GM10266 (cell line): ENCODE results near the gene ZNF607.
A peak's percentile ranks its signal among the peaks of the same experiment; 100 is the strongest.

Experiments
- DNase-seq: peaks from one replicate; pipeline ENCODE4 v3.0.0; 2012; ENCODE audit errors: extremely low spot score
- TF ChIP-seq, protein P1 (sequence below): IDR thresholded peaks from 2 replicates; pipeline ENCODE4 v1.5.1; 2012; ENCODE audit warnings: mild to moderate bottlenecking, low read depth; ENCODE audit not compliant: control insufficient read depth, insufficient read depth; ENCODE audit errors: missing control alignments

Gene ZNF607

DNA sequence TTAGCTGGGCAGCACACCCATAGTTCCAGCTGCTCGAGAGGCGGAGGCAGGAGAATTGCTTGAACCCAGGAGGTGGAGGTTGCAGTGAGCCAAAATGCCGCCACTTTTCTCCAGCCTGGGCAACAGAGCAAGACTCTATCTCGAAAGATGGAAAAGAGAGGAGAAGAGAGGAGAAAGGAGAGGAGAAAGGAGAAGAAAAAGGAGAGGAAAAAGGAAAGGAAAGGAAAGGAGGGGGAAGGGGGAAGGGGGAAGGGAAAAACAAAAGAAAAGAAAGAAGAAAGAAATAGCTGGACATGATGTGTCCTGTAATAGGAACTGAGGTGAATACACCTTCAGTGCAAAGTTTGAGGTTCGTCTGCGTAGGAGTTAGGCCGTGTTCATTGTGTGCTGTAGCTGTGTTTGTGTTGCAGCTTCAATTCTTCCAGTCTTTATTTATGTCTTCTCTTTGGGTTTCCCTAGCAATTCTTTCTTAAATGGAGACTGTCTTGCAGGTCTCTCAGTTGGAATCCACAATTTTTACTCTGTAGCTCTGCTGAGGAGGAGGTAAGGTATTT lies 13.4 kb downstream of the ZNF607 start:
- TF ChIP-seq, protein P1, sequence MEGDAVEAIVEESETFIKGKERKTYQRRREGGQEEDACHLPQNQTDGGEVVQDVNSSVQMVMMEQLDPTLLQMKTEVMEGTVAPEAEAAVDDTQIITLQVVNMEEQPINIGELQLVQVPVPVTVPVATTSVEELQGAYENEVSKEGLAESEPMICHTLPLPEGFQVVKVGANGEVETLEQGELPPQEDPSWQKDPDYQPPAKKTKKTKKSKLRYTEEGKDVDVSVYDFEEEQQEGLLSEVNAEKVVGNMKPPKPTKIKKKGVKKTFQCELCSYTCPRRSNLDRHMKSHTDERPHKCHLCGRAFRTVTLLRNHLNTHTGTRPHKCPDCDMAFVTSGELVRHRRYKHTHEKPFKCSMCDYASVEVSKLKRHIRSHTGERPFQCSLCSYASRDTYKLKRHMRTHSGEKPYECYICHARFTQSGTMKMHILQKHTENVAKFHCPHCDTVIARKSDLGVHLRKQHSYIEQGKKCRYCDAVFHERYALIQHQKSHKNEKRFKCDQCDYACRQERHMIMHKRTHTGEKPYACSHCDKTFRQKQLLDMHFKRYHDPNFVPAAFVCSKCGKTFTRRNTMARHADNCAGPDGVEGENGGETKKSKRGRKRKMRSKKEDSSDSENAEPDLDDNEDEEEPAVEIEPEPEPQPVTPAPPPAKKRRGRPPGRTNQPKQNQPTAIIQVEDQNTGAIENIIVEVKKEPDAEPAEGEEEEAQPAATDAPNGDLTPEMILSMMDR: no peak
- no peak for DNase-seq

DNA sequence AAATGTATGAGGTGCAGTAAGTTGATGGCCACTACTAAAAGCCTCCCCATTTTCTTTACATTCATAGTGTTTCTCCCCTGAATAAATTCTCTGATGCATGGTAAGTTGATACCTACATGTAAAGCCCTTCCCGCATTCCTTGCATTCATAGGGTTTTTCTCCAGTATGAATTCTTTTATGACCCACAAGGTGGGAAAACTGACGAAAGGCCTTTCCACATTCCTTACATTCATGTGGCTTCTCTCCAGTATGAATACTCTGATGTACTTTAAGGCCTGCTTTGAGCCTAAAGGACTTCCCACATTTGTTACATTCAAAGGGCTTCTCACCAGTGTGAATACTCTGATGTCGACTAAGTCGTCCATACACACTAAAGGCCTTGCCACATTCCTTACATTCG lies 20.5 kb downstream of the ZNF607 start:
- no peak for DNase-seq
- TF ChIP-seq, protein P1: no peak

DNA sequence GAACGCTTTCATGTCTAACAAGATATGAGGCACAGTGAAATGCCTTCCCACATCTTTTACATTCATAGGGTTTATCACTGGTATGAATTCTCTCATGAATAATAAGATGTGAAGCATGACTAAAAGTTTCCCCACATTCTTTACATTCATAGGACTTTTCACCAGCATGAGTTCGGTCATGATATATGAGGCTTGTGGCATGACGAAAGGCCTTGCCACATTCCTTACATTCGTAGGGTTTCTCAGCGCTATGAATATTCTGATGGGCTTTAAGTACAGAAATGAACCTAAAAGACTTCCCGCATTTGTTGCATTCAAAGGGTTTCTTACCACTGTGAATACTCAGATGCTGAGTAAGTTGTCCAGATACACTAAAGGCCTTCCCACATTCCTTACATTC lies 21.3 kb downstream of the ZNF607 start:
- no peak for DNase-seq
- TF ChIP-seq, protein P1: no peak

DNA sequence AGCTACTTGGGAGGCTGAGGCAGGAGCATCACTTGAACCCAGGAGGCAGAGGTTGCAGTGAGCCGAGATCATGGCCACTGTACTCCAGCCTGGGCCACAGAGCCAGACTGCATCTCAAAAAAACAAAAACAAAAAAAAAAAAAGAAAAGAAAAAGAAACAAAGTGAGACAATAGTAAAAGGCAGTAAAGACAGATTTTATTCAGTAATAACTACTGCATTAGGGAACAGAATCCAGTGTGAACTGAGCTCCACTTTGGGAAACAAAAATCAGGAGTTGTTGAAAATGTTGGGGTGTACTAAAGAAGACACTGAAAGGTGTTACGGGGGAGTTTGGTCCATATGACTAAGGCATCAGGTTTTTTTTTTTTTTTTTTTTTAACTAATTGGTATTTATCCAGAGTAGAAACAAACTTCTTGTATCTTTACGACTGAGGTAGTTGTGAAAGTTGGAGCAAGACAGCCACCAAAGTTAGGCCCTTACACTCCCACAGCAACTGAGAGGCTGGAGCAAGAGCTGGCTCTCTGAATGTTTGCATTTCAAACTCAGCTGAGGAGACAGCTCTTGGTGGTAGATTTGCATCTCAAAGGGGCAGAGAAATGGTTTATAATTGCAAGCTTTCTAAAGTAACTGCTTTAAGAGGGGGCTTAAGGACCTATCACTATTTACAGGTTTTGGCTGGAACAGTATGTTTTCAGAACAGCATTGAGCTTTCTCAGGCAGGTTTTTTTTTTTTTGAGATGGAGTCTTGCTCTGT lies 24.2 kb downstream of the ZNF607 start:
- no peak for DNase-seq
- TF ChIP-seq, protein P1: no peak

DNA sequence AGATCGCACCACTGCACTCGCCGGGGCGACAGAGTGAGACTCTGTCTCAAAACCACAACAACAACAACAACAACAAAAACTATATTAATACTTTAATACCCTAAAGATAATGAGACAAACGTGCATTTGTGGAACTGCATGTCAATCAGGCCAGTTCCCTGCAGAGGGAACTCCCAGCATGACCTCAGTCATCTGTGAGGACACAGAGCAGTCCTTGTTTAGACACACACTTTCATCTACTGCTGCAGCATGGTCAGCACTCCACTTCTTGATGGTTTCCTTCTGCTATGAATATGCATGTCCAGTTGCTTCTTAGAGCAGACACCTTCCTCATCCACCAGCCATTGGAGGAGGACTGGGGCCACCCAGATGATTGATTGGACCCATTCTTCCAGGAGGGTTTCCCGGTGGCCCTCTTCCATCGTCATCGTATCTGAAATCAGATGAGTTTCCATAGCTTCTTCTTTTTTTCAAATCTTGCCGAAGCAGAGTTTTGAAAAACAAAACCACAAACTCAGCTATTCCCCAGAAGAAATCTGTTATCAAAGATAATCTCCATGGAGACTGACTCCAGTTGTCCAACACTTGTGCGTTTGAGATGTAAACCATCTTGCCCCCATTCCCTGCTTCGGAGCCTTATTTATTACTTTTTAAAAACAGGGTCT lies 26.5 kb downstream of the ZNF607 start:
- TF ChIP-seq, protein P1: no peak
- DNase-seq: no peak

DNA sequence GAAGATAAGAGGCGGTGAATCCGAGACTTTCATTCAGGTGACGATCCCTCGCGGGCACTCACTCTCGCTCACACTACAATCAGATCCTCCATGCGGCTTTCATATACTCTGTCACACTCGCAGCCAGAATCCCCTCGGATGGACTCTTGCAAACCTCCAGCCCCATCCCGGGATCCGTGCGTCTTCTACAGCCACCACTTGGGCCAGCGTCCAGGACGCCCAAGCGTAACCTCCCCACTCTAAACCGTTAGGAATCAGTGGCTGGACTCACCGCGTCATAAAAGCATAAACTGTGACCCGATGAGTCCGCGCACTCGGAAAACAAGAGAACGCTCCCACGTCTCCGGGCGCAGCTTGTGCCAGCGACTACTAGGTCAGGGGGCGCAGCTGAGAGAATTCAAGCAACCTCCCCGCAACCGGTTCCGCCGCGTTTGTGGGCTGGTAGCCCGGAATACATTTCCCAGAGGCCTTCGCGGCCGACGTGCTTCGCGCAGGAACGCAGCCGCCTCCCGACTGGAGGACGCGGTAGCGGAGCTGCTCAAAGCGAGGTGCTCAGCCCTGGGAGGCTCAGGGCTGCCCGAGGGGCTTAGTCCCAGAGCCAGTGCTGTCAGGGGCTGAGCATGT lies 27.6 kb downstream of the ZNF607 start:
- peak; percentile 42 for DNase-seq
- TF ChIP-seq, protein P1: no peak

DNA sequence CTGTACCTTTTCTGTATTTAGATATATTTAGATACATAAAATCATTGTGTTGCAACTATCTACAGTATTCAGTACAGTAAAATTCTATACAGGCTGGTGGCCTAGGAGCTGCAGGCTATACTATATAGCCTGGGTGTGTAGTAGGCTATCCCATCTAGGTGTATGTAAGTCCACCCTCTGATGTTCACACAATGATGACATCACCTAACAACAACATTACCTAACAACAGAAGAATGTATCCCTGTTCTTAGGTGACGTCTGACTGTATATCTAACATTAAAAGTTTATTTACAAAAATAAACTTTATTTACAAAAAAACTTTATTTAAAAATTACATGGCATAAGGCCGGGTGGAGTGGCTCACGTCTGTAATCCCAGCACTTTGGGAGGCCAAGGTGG lies 36.0 kb downstream of the ZNF607 start:
- DNase-seq: no peak
- TF ChIP-seq, protein P1: no peak
